Right cardiac atrium (tissue), 5 donors: ENCODE measurements around the gene CFHR1. TPM values are rescaled to one million over a fixed set of nuclear protein-coding genes. Genes with fewer than 3 reads are reported as not detected.
"Not testable (repeated sequence)": the region's sequence is repeated elsewhere in the genome, so short reads cannot be mapped to it uniquely, and the experiment has no call there.

Experiments
- ATAC-seq, 2 donors: fragments of 200-7000 bp; cut with Tn5 transposase; one replicate each; pipeline versions ENCODE4 v1.8.0 to v1.9.1; 2020; ENCODE audit warnings: moderate library complexity in 2 of 2, mild to moderate bottlenecking in 1 of 2
- DNase-seq, 3 donors: peaks; one replicate each; pipeline ENCODE4 v3.0.0-alpha.2; 2020
- H3K27ac ChIP-seq: one replicate; pipeline ENCODE4 v1.5.1; 2013; ENCODE audit warnings: mild to moderate bottlenecking, low read length, control low read depth, moderate library complexity
- H3K27me3 ChIP-seq: one replicate; pipeline ENCODE4 v1.6.1; 2013; ENCODE audit not compliant: control insufficient read depth, insufficient read depth
- H3K4me1 ChIP-seq: one replicate; pipeline ENCODE4 v1.6.1; 2013; ENCODE audit warnings: low read length; ENCODE audit not compliant: control insufficient read depth, insufficient read depth
- H3K4me3 ChIP-seq: one replicate; pipeline ENCODE4 v1.5.1; 2013; ENCODE audit warnings: low read length, control low read depth
- H3K9me3 ChIP-seq: one replicate; pipeline ENCODE4 v1.6.1; 2013; ENCODE audit warnings: low read length; ENCODE audit not compliant: control insufficient read depth
- WGBS: extraction: QIAGEN DNeasy Blood & Tissue Kit; methylation state at CpG from one replicate; pipeline ENCODE4 v1.1.7; 2013; 5-methylcytosine and 5-hydroxymethylcytosine counted together
- intact Hi-C, 4 donors: fragments of 100-400 bp; cut with DNase I; formaldehyde crosslinking; loops; one replicate each; pipeline versions ENCODE4 v1.11.0 to v1.14.0; 2022 to 2023
- long read RNA-seq, 4 donors: library from polyadenylated mRNA; unstranded; transcript quantifications; one replicate each; pipeline ENCODE4 v2.0.0, GENCODE V29; 2020 to 2021
- polyA plus RNA-seq: library from polyadenylated mRNA; stranded (reverse); fragments of 200-250 nt; gene quantifications from one replicate; pipeline ENCODE4 v1.2.3, GENCODE V29; 2013
- total RNA-seq, 4 donors: library from RNA; stranded (reverse); fragmentation: NEBNext Ultra II Directional; extraction: Animal tissue kit (Norgen Biotek cat#: 25700); gene quantifications; one replicate each; pipeline ENCODE4 v1.2.1, GENCODE V29; 2021
- donor health status: healthy with polysubstance abuse.
- donor health status: DM: no; HTN: yes; CAD: no.
- donor health status: DM: no; HTN: no; CAD: no.
- donor health status: DM: no; HTN: yes; CAD: no; lungs with severe emphysema.
- donor health status: DM: yes; HTN: yes; CAD: no.

Gene CFHR1
- not detected for total RNA-seq
- 0.09 TPM for polyA plus RNA-seq
- long read RNA-seq, donor 1, result 0 reads
- long read RNA-seq, donor 2, result 0 reads
- long read RNA-seq, donor 3, result 0 reads
- long read RNA-seq, donor 4, result 0 reads

DNA sequence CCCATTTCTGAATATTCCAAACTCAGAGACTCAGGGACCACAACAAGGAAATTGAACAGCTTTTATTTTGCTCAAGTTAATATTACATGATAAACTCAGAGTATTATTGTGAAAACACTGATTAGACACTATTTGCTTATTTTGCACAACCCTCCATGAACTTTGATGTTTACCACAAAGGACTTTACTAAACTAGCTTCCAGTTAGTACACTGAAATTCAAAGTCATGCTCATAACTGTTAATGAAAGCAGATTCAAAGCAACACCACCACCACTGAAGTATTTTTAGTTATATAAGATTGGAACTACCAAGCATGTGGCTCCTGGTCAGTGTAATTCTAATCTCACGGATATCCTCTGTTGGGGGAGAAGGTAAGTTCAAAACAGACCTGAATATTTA is at the start of gene CFHR1:
CFHR1 (plus strand) TSS at position 201 of the 400 bp plus-strand sequence; CDS start at position 315, 114 bp downstream.
- H3K9me3 ChIP-seq, intact Hi-C loops, ATAC-seq, H3K27ac ChIP-seq, H3K27me3 ChIP-seq, DNase-seq, H3K4me1 ChIP-seq, H3K4me3 ChIP-seq: not testable (repeated sequence)
- no CpG with 5 or more reads among the region's 1 CpG for WGBS

DNA sequence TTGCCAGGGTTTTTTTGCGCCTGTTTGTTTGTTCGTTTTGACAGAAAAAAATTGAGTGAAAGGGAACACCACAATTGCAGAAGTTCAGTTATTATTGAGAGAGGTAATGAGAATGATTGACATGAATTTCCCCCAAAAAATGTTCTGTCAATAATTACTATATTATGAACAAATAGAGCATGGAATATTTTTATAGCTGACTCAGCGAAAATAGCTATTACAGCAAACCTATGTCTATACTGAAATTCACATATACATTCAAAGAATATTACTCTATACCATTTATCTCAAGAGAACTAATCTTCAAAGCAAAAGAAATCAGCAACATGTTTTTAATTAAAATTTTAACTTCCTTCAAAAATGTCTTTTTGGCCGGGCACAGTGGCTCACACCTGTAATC is 49.7 kb upstream of the CFHR1 start:
- DNase-seq, ATAC-seq, H3K4me3 ChIP-seq, H3K9me3 ChIP-seq, intact Hi-C loops, H3K4me1 ChIP-seq, H3K27ac ChIP-seq, H3K27me3 ChIP-seq: not testable (repeated sequence)
- 93% methylated on average over 4 of the region's 4 CpGs for WGBS

DNA sequence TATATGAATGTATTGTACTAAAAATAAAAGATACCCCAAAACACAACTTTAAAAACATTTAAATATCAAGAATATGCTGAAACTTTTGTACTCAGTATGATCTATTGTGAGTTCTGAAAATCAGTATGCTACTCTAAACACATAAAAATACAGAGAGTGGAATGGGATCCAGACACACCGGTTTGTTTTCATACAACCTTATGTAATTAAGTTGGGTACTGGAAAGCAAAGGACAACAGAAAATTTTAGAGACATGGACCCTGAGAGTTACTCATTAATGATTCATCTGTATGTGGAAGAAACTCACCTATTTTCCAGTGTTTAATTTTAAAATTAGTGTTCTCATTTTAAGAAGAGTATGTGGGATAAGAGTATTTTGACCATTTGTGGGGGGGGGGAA is 45.8 kb upstream of the CFHR1 start:
- no peak overlapping the region for H3K4me3 ChIP-seq
- H3K27ac ChIP-seq, result no peak overlapping the region
- no peaks in the 10 kb centered on the region for H3K4me1 ChIP-seq
- H3K9me3 ChIP-seq, result no peaks in the 10 kb centered on the region
- DNase-seq (no peak), ATAC-seq (no peak)
- 90% methylated on average over 1 of the region's 1 CpG for WGBS
- intact Hi-C loops, result no loop called here
- H3K27me3 ChIP-seq, result no peaks in the 10 kb centered on the region

- DNase-seq (no peak), ATAC-seq (no peak)
- intact Hi-C loops, result no loop called here
- Histone ChIP-seq H3K4me1 (no peaks in the 10 kb centered on the region), H3K9me3 (no peaks in the 10 kb centered on the region), H3K4me3 (no peak overlapping the region), H3K27ac (no peak overlapping the region), H3K27me3 (no peaks in the 10 kb centered on the region)
- 36% methylated on average over 2 of the region's 2 CpGs for WGBS
Observed at GRCh38 chr1:196774175-196774574, 45.4 kb upstream of the CFHR1 start.

DNA sequence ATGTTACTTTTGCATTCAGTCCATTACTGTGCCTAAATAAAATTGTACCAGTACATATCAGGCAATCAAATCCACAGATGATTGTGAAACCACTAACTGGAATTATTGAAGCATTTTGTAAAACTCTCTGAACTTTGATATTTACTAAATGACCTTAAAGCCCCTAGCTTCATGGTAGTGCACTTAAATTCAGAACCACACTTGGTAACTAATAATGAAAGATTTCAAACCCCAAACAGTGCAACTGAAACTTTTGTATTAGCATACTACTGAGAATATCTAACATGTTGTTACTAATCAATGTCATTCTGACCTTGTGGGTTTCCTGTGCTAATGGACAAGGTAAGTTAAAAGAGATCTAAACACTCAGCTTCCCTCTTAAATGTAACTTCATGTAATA is 44.9 kb upstream of the CFHR1 start, which contains the start of gene CFHR3:
CFHR3 (plus strand) TSS at position 238 of the 400 bp plus-strand sequence; CDS start at position 285, 47 bp downstream.
- no peak within 1 kb of the TSS for H3K4me3 ChIP-seq
- H3K4me1 ChIP-seq, result no peaks in the 10 kb centered on the region
- no peak within 1 kb of the TSS for H3K27ac ChIP-seq
- H3K27me3 ChIP-seq, result no peaks in the 10 kb centered on the region
- no peaks in the 10 kb centered on the region for H3K9me3 ChIP-seq
- intact Hi-C loops, result no loop called here
- DNase-seq (no peak), ATAC-seq (no peak)

- intact Hi-C loops, result no loop called here
- 89% methylated on average over 13 of the region's 13 CpGs for WGBS
- no peak for DNase-seq
Observed at GRCh38 chr1:196777603-196778002, 41.9 kb upstream of the CFHR1 start.

GRCh38 chr1:196779093-196779492 is 40.4 kb upstream of the CFHR1 start:
- H3K27ac ChIP-seq, result no peak overlapping the region
- no peaks in the 10 kb centered on the region for H3K27me3 ChIP-seq
- intact Hi-C loops, result no loop called here
- H3K9me3 ChIP-seq, result no peaks in the 10 kb centered on the region
- ATAC-seq, result no peak
- DNase-seq, result no peak
- WGBS, result 91% methylated on average over 1 of the region's 1 CpG
- no peaks in the 10 kb centered on the region for H3K4me1 ChIP-seq
- H3K4me3 ChIP-seq, result no peak overlapping the region

More at GRCh38 chr1:196777603-196778002, 41.9 kb upstream of the CFHR1 start:
- no peak overlapping the region for H3K4me3 ChIP-seq
- no peaks in the 10 kb centered on the region for H3K4me1 ChIP-seq
- no peaks in the 10 kb centered on the region for H3K9me3 ChIP-seq
- no peak for ATAC-seq
- no peaks in the 10 kb centered on the region for H3K27me3 ChIP-seq
- H3K27ac ChIP-seq, result no peak overlapping the region

DNA sequence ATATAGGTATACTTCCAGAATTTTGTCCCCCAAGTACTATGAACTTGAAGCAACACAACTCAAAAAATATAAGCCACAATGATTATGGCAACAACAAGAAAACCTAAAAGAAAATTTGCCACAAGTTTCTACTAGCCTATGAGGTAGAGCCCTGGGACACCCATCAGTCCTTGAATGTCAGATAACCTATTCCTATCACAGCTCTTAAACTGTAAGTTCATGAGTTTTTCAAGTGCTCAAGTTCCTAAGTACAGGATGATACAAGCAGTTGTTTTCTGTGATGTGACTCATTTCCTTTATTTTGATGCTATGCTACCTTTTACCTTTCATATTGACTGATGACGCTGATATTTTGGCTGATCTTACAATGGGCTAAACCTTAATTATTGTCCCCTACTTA is 28.3 kb upstream of the CFHR1 start:
- ATAC-seq, H3K4me1 ChIP-seq, intact Hi-C loops, H3K27me3 ChIP-seq, DNase-seq, H3K9me3 ChIP-seq, H3K27ac ChIP-seq, H3K4me3 ChIP-seq: not testable (repeated sequence)
- WGBS, result 89% methylated on average over 1 of the region's 1 CpG

DNA sequence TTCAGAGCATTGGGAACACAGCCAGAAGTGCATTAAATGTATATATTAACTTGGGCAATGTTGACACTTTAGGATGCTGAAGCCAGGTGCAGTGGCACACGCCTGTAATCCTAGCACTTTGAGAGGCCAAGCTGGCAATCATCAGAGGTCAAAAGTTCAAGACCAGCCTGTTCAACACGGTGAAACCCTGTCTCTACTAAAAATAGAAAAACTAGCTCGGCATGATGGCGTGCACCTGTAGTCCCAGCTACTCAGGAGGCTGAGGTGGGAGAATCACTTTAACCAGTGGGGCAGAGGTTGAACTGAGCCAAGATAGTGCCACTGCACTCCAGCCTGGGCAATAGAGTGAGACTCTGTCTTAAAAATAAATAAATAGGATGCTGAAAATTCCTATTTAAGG is 25.4 kb upstream of the CFHR1 start:
- H3K4me1 ChIP-seq, DNase-seq, ATAC-seq, H3K9me3 ChIP-seq, H3K27me3 ChIP-seq, intact Hi-C loops, H3K4me3 ChIP-seq, H3K27ac ChIP-seq: not testable (repeated sequence)
- WGBS, result 33% methylated on average over 4 of the region's 4 CpGs

- H3K4me1 ChIP-seq, result no peaks in the 10 kb centered on the region
- H3K27ac ChIP-seq, result no peak overlapping the region
- intact Hi-C loops, result no loop called here
- DNase-seq (no peak), ATAC-seq (no peak)
- no peaks in the 10 kb centered on the region for H3K27me3 ChIP-seq
- 59% methylated on average over 2 of the region's 2 CpGs for WGBS
- no peak overlapping the region for H3K4me3 ChIP-seq
- no peaks in the 10 kb centered on the region for H3K9me3 ChIP-seq
Observed at GRCh38 chr1:196797891-196798290, 21.6 kb upstream of the CFHR1 start.

- H3K27me3 ChIP-seq, DNase-seq, intact Hi-C loops, H3K9me3 ChIP-seq, H3K27ac ChIP-seq, H3K4me1 ChIP-seq, H3K4me3 ChIP-seq, ATAC-seq: not testable (repeated sequence)
- WGBS, result 60% methylated on average over 1 of the region's 1 CpG
Observed at GRCh38 chr1:196801920-196802319, 17.6 kb upstream of the CFHR1 start.
